T-cell (primary cell): Measurements from ENCODE around the gene PLK1. TPM values are rescaled to one million over a fixed set of nuclear protein-coding genes. Genes with fewer than 3 reads are reported as not detected.
"Not testable (repeated sequence)": the region's sequence is repeated elsewhere in the genome, so short reads cannot be mapped to it uniquely, and the experiment has no call there.

Experiments used
- ATAC-seq, 4 experiments: fragments of 200-7000 bp in 3 of 4; fragments of 150-1000 bp in 1 of 4; cut with Tn5 transposase; replicated peaks in 1 of 4; 1 replicate in 3 of 4; 2 replicates in 1 of 4; pipeline ENCODE4 v1.10.0; 2021; ENCODE audit warnings: moderate library complexity in 3 of 4, mild to moderate bottlenecking in 2 of 4, moderate number of reproducible peaks in 1 of 4
- CTCF ChIA-PET, 2 donors: fragments of 300-600 bp; sonication (Branson Sonifier 250); formaldehyde crosslinking; loops; one replicate each; lab custom pipeline; 2022; ENCODE audit warnings: antibody characterized with exemption in 2 of 2; lab: Charles Lee
- POLR2A ChIA-PET, 2 donors: fragments of 300-600 bp; sonication (Branson Sonifier 250); formaldehyde crosslinking; loops; one replicate each; lab custom pipeline; 2022; ENCODE audit warnings: antibody characterized with exemption in 2 of 2; lab: Charles Lee
- DNase-seq, 35 experiments: peaks; one replicate each; pipeline versions ENCODE4 v3.0.0 to v3.0.0-alpha.2; 2013 to 2023
- H3K27ac ChIP-seq: one replicate; pipeline ENCODE4 v1.5.1; 2013; ENCODE audit warnings: low read length
- H3K27me3 ChIP-seq, 2 experiments: replicated peaks in 1 of 2; 1 replicate in 1 of 2; 2 replicates in 1 of 2; pipeline versions ENCODE4 v1.6.1 to v1.7.0; 2013; ENCODE audit warnings: low read length in 1 of 2, mixed read lengths in 1 of 2; ENCODE audit not compliant: control insufficient read depth in 2 of 2, insufficient read depth in 2 of 2; ENCODE audit errors: extremely low read depth in 1 of 2
- H3K36me3 ChIP-seq, 2 donors: 1 replicate in 1 of 2; 2 replicates in 1 of 2; pipeline versions ENCODE4 v1.6.1 to v1.7.0; 2013; ENCODE audit warnings: low read length in 1 of 2; ENCODE audit not compliant: control insufficient read depth in 2 of 2, insufficient read depth in 1 of 2; ENCODE audit errors: extremely low read depth in 1 of 2
- H3K4me1 ChIP-seq, 2 experiments: 1 replicate in 1 of 2; 2 replicates in 1 of 2; pipeline versions ENCODE4 v1.6.1 to v1.7.0; 2013; ENCODE audit warnings: low read length in 2 of 2, mixed read lengths in 1 of 2; ENCODE audit not compliant: insufficient read depth in 2 of 2, control insufficient read depth in 1 of 2; ENCODE audit errors: extremely low read depth in 1 of 2
- H3K4me3 ChIP-seq, 2 donors: 1 replicate in 1 of 2; 2 replicates in 1 of 2; pipeline versions ENCODE4 v1.5.1 to v1.7.0; 2013; ENCODE audit warnings: mild to moderate bottlenecking in 2 of 2, low read length in 1 of 2, moderate library complexity in 1 of 2; ENCODE audit not compliant: control insufficient read depth in 1 of 2; ENCODE audit errors: extremely low read depth in 1 of 2
- H3K9me3 ChIP-seq: 2 replicates; pipeline ENCODE4 v1.7.0; 2013
- H3K27ac Mint-ChIP-seq, 2 donors: one replicate each; pipeline ENCODE4 v1.8.0; 2020 to 2021; ENCODE audit warnings: mild to moderate bottlenecking in 2 of 2, mixed read lengths in 2 of 2
- H3K27me3 Mint-ChIP-seq, 2 donors: one replicate each; pipeline ENCODE4 v1.8.0; 2021 to 2022; ENCODE audit warnings: mixed read lengths in 2 of 2
- H3K36me3 Mint-ChIP-seq: one replicate; pipeline ENCODE4 v1.8.0; 2021; ENCODE audit warnings: mixed read lengths
- H3K4me1 Mint-ChIP-seq, 3 donors: one replicate each; pipeline ENCODE4 v1.8.0; 2020 to 2022; ENCODE audit warnings: mixed read lengths in 3 of 3, mild to moderate bottlenecking in 1 of 3
- H3K4me3 Mint-ChIP-seq, 3 donors: one replicate each; pipeline ENCODE4 v1.8.0; 2020 to 2022; ENCODE audit warnings: mild to moderate bottlenecking in 3 of 3, mixed read lengths in 3 of 3, moderate library complexity in 3 of 3
- H3K9me3 Mint-ChIP-seq, 3 donors: one replicate each; pipeline ENCODE4 v1.8.0; 2020 to 2022; ENCODE audit warnings: mixed read lengths in 3 of 3
- WGBS: methylation state at CpG from one replicate; pipeline ENCODE4 v1.1.5; 2013; ENCODE audit warnings: missing lambda C conversion rate; ENCODE audit not compliant: insufficient coverage; 5-methylcytosine and 5-hydroxymethylcytosine counted together
- total RNA-seq, 35 experiments: library from RNA in 6 of 35; stranded (reverse) in 6 of 35; fragments of 120-200 nt in 1 of 35; gene quantifications; one replicate each; pipeline versions ENCODE4 v1.2.1 to v1.2.4 and lab custom pipeline; 2013 to 2026

PLK1 gene
- total RNA-seq, result 1 to 10 TPM; 1.5 to 4.6 (median 3.7) TPM
- total RNA-seq (2013), result 1.1 TPM
- total RNA-seq (lab: John Stamatoyannopoulos, UW), result 0.68 to 5.1 (median 1.8) reads per million in 29 experiments

DNA sequence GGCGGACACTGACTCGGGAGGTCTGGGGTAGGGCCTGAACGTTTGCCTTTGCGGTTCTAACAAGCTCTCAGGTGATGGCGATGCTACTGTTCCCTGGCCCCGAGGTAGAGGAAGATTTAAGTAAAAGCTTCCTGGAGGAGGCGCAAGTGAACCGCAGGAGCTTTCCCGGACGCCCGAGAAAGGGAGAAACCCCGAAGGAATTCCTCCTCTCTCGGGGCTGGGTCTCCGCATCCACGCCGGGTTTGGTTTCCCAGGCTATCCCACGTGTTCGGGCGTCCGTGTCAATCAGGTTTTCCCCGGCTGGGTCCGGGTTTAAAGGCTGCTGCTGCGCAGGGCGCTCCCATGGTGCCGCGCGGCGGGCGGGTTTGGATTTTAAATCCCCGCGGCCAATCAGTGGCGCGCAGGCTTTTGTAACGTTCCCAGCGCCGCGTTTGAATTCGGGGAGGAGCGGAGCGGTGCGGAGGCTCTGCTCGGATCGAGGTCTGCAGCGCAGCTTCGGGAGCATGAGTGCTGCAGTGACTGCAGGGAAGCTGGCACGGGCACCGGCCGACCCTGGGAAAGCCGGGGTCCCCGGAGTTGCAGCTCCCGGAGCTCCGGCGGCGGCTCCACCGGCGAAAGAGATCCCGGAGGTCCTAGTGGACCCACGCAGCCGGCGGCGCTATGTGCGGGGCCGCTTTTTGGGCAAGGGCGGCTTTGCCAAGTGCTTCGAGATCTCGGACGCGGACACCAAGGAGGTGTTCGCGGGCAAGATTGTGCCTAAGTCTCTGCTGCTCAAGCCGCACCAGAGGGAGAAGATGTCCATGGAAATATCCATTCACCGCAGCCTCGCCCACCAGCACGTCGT is at the start of gene PLK1:
TSS of gene PLK1 (plus strand) at position 460 of the 844 bp plus-strand sequence. CDS start at position 504, 44 bp downstream.
- POLR2A ChIA-PET, result no interaction called here
- under 1% methylated on average over 75 of the region's 75 CpGs for WGBS

DNA sequence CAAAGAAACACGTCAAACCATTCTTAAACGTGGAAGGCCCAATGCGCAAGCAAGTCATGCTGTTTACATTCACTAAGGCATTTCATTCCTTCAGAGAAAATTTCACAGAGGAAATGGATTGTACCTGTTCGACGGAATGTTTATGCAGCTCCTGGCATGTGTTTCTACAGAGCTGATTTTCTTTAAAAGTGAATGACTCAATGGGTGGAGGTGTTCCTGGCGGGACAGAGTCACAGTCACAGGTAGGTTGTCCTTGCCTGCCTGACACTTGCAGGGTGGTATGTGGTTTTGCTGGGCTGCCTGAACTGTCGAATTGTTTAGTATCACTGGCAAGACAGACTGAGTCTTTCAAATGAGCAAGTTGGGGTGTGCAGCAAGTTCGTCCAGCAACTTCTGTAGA is 49.2 kb upstream of the PLK1 start:
- DNase-seq (no peak), ATAC-seq (no peak)
- CTCF ChIA-PET, result no interaction called here
- POLR2A ChIA-PET, result no interaction called here
- Mint-ChIP-seq H3K27me3 (no peaks in the 10 kb centered on the region), H3K4me3 (no peak overlapping the region), H3K9me3 (no peaks in the 10 kb centered on the region), H3K4me1 (peaks cover 3 to 7% (median 4%) of the 10 kb centered on the region in 3 donors), H3K27ac (no peak overlapping the region), H3K36me3 (peaks cover 41% of the 10 kb centered on the region)
- H3K9me3 ChIP-seq, result no peaks in the 10 kb centered on the region
- peaks cover 0 to 28% of the 10 kb centered on the region in 2 donors for H3K36me3 ChIP-seq
- no peak overlapping the region for H3K27ac ChIP-seq
- no peak overlapping the region for H3K4me3 ChIP-seq
- no peaks in the 10 kb centered on the region for H3K4me1 ChIP-seq
- 88% methylated on average over 3 of the region's 8 CpGs for WGBS
- H3K27me3 ChIP-seq, result no peaks in the 10 kb centered on the region

More for the DNA sequence above, at the start of gene PLK1:
- H3K27ac Mint-ChIP-seq, result peak within 1 kb of the TSS in 1 of 2 donors; percentile 43
- Histone ChIP-seq H3K36me3 (peaks cover 0 to 9% of the 10 kb centered on the region in 2 donors), H3K4me1 (peaks cover 4 to 19% of the 10 kb centered on the region in 2 experiments), H3K27ac (no peak within 1 kb of the TSS), H3K4me3 (peak within 1 kb of the TSS; percentile 48 to 85), H3K9me3 (no peaks in the 10 kb centered on the region), H3K27me3 (peaks cover 0 to 15% of the 10 kb centered on the region in 2 experiments)
- peaks cover 12 to 21% (median 13%) of the 10 kb centered on the region in 3 donors for H3K4me1 Mint-ChIP-seq
- CTCF ChIA-PET, result no interaction called here
- peaks cover 9% of the 10 kb centered on the region for H3K36me3 Mint-ChIP-seq
- ATAC-seq, result peak; percentile 94 to 99 (median 98)
- H3K4me3 Mint-ChIP-seq, result peak within 1 kb of the TSS; percentile 79 to 86 (median 82)
- no peaks in the 10 kb centered on the region for H3K9me3 Mint-ChIP-seq
- peaks cover 0 to 2% of the 10 kb centered on the region in 2 donors for H3K27me3 Mint-ChIP-seq
- peak; percentile 29 to 78 (median 61) for DNase-seq

GRCh38 chr16:23631874-23632273 is 46.8 kb upstream of the PLK1 start:
- H3K27ac Mint-ChIP-seq, H3K4me3 Mint-ChIP-seq, H3K4me1 ChIP-seq, CTCF ChIA-PET, ATAC-seq, H3K27me3 ChIP-seq, H3K27ac ChIP-seq, H3K9me3 ChIP-seq, H3K4me1 Mint-ChIP-seq, H3K4me3 ChIP-seq, H3K27me3 Mint-ChIP-seq, POLR2A ChIA-PET, DNase-seq, H3K9me3 Mint-ChIP-seq: not testable (repeated sequence)
- WGBS, result no CpG with 5 or more reads among the region's 3 CpGs
- H3K36me3 ChIP-seq, result peaks cover 0 to 32% of the 10 kb centered on the region in 2 donors
- peaks cover 48% of the 10 kb centered on the region for H3K36me3 Mint-ChIP-seq

DNA sequence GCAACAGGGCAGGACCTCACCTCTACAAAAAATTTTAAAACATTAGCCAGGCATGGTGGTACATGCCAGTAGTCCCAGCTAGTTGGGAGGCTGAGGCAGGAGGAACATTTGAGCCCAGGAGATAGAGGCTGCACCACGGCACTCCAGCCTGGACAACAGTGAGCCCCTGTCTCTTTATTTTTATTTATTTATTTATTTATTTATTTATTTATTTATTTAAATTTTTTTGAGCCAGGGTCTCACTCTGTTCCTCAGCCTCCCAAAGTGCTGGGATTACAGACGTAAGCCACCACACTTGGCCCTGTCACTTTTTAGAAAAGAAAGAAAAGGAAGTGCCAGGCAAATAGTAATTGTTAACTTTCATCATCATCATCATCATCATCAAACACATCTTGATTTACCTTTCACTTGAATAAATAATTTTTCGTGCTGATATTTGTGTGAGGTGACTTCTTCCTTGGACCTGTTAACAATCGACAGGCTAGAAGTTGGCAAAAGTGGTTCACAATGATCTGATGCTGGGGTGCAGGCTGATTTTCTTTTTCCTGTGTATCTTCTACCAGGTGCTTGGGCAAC is 44.1 kb upstream of the PLK1 start:
- Mint-ChIP-seq H3K9me3 (no peaks in the 10 kb centered on the region), H3K27ac (no peak overlapping the region), H3K27me3 (no peaks in the 10 kb centered on the region), H3K36me3 (peaks cover 38% of the 10 kb centered on the region), H3K4me3 (no peak overlapping the region), H3K4me1 (peaks cover 8 to 16% (median 11%) of the 10 kb centered on the region in 3 donors)
- ChIA-PET POLR2A (interaction anchor here in 1 of 2 donors (0.6 kb wide), 1 partner anchor 143 kb away, joined by 5 read pairs; no protein-coding TSS in a partner anchor), CTCF (no interaction called here)
- DNase-seq (no peak), ATAC-seq (no peak)
- Histone ChIP-seq H3K36me3 (peaks cover 0 to 23% of the 10 kb centered on the region in 2 donors), H3K4me3 (no peak overlapping the region), H3K9me3 (no peaks in the 10 kb centered on the region), H3K4me1 (peaks cover 0 to under 1% of the 10 kb centered on the region in 2 experiments), H3K27ac (no peak overlapping the region), H3K27me3 (no peaks in the 10 kb centered on the region)
- no CpG with 5 or more reads among the region's 4 CpGs for WGBS

DNA sequence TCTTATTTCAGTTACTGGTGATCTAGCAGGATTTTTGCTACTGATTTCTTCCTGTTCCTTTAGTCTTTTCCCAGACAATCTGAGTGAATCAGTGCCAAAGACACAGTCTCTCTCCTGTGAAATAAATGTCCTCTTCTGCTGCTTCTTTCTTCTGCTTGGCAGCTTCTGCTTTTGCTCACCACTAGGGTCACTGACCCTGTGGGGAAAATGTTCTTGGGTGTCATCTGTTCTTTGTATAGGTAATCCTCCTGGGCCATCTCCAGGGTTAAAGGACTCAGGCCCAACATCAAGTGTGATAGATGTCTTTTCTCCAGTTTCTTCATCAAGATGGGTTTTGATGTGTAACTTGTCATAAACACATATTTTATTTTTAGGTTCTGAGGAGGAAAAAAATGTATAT is 42.7 kb upstream of the PLK1 start:
- Mint-ChIP-seq H3K36me3 (peaks cover 32% of the 10 kb centered on the region), H3K4me1 (peaks cover 14 to 26% (median 15%) of the 10 kb centered on the region in 3 donors), H3K9me3 (no peaks in the 10 kb centered on the region), H3K27me3 (no peaks in the 10 kb centered on the region), H3K27ac (no peak overlapping the region), H3K4me3 (no peak overlapping the region)
- Histone ChIP-seq H3K4me3 (no peak overlapping the region), H3K27ac (no peak overlapping the region), H3K9me3 (no peaks in the 10 kb centered on the region), H3K4me1 (peaks cover 6 to 15% of the 10 kb centered on the region in 2 experiments), H3K36me3 (peaks cover 0 to 17% of the 10 kb centered on the region in 2 donors), H3K27me3 (no peaks in the 10 kb centered on the region)
- ChIA-PET POLR2A (no interaction called here), CTCF (no interaction called here)
- no peak for ATAC-seq
- DNase-seq, result no peak

DNA sequence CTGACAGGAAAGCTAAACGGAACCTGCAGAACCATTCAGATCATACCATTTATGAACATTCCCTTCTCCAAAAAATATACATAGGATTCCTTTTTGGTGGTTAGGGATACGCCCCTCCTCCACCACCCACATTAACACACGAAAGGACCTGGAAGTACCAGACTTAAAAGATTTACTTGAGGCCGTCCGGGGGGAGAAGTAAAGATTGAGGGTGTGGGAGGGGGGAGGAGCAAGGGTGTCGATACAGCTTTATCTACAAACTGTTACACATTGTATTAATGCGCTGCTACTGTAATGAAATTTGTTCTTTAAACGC is 38.1 kb upstream of the PLK1 start:
- DNase-seq (peak in 1 of 35 experiments; percentile 1), ATAC-seq (peak in 1 of 4 experiments; percentile 14)
- Mint-ChIP-seq H3K9me3 (no peaks in the 10 kb centered on the region), H3K27me3 (no peaks in the 10 kb centered on the region), H3K4me3 (peak overlapping the region; percentile 94 to 98 (median 98)), H3K4me1 (peaks cover 30 to 37% (median 36%) of the 10 kb centered on the region in 3 donors), H3K27ac (peak overlapping the region; percentile 88 to 93), H3K36me3 (peaks cover 20% of the 10 kb centered on the region)
- CTCF ChIA-PET, result no interaction called here
- H3K27ac ChIP-seq, result peak overlapping the region; percentile 61
- H3K4me1 ChIP-seq, result peaks cover 6 to 26% of the 10 kb centered on the region in 2 experiments
- no CpG with 5 or more reads among the region's 8 CpGs for WGBS
- no peaks in the 10 kb centered on the region for H3K27me3 ChIP-seq
- H3K36me3 ChIP-seq, result peaks cover 0 to 9% of the 10 kb centered on the region in 2 donors
- POLR2A ChIA-PET, result interaction anchor here in 1 of 2 donors (1.0 kb wide), 1 partner anchor 22 kb away, joined by 3 read pairs; no protein-coding TSS in a partner anchor
- H3K4me3 ChIP-seq, result peak overlapping the region; percentile 97 to 100
- no peaks in the 10 kb centered on the region for H3K9me3 ChIP-seq
